Measurements from ENCODE around the gene VAV3. TPM values are rescaled to one million over a fixed set of nuclear protein-coding genes. Genes with fewer than 3 reads are reported as not detected.

The VAV3 gene
- total RNA-seq, 4 donors from 2014 or later, result 0.33 to 12.1 (median 0.47) TPM

- ATAC-seq, result no peak
- in situ Hi-C loops (cut with MboI; ENCODE audit: low sequenced_read_pairs in 4 of 4), result no loop called here
These were observed 81.4 kb downstream of the VAV3 start for GRCh38 chr1:107883562-107883961.

GRCh38 chr1:107879927-107880326, 85.1 kb downstream of the VAV3 start:
- Histone ChIP-seq H3K27me3 (no peaks in the 10 kb centered on the region), H3K9me3 (no peaks in the 10 kb centered on the region), H3K27ac (no peak overlapping the region), H3K36me3 (no peaks in the 10 kb centered on the region), H3K4me3 (no peak overlapping the region), H3K4me1 (peaks cover 0 to 3% of the 10 kb centered on the region in 2 donors)
- TF ChIP-seq POLR2A (IDR thresholded peaks at IDR 0.05), result no peak
- no peak for TF ChIP-seq CTCF (IDR thresholded peaks at IDR 0.05 in 4 of 5, conservative IDR thresholded peaks at IDR 0.05 in 1 of 5)
- intact Hi-C loops (cut with DNase I; ENCODE audit: low total_unique reads), result no loop called here
- in situ Hi-C loops (cut with MboI; ENCODE audit: low sequenced_read_pairs in 4 of 4), result no loop called here
- no peak for ATAC-seq
- DNase-seq, result no peak

More at GRCh38 chr1:107883562-107883961, 81.4 kb downstream of the VAV3 start:
- H3K27ac ChIP-seq, result no peak overlapping the region
- H3K4me1 ChIP-seq, result no peaks in the 10 kb centered on the region
- no peaks in the 10 kb centered on the region for H3K9me3 ChIP-seq
- H3K27me3 ChIP-seq, result no peaks in the 10 kb centered on the region
- no peak overlapping the region for H3K4me3 ChIP-seq
- intact Hi-C loops (cut with DNase I; ENCODE audit: low total_unique reads), result no loop called here
- DNase-seq, result no peak
- TF ChIP-seq POLR2A (IDR thresholded peaks at IDR 0.05) (no peak), CTCF (IDR thresholded peaks at IDR 0.05 in 4 of 5, conservative IDR thresholded peaks at IDR 0.05 in 1 of 5) (no peak)
- no peaks in the 10 kb centered on the region for H3K36me3 ChIP-seq

- in situ Hi-C loops (cut with MboI; ENCODE audit: low sequenced_read_pairs in 4 of 4), result no loop called here
- H3K9me3 ChIP-seq, result no peaks in the 10 kb centered on the region
- TF ChIP-seq CTCF (IDR thresholded peaks at IDR 0.05 in 4 of 5, conservative IDR thresholded peaks at IDR 0.05 in 1 of 5) (no peak), POLR2A (IDR thresholded peaks at IDR 0.05) (no peak)
- H3K27me3 ChIP-seq, result no peaks in the 10 kb centered on the region
- H3K27ac ChIP-seq, result no peak overlapping the region
- ATAC-seq, result no peak
- H3K4me3 ChIP-seq, result no peak overlapping the region
- H3K36me3 ChIP-seq, result no peaks in the 10 kb centered on the region
- intact Hi-C loops (cut with DNase I; ENCODE audit: low total_unique reads), result no loop called here
- no peak for DNase-seq
- H3K4me1 ChIP-seq, result peaks cover 0 to 3% of the 10 kb centered on the region in 2 donors
These were observed 85.6 kb downstream of the VAV3 start for GRCh38 chr1:107879346-107879745.

DNA sequence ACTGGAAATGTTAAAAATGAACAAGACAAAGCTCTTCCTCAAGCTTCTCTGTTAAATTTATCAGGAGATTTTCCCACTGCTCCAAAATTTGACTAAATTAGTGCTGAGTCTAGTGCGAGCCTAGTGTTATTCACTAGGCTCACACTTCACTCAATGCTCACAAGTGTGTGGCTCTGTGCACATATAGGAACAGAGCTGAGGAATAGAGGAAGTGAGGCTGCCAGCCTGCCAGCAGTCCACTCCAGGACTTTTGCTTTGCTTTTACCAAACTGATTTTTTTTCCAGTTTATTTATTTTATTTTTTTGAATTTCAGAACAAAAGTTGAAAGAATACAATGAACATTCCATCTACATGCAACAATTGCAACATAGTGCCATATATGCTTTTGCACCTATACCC, 87.2 kb downstream of the VAV3 start:
- DNase-seq (no peak), ATAC-seq (no peak)
- in situ Hi-C loops (cut with MboI; ENCODE audit: low sequenced_read_pairs in 4 of 4), result no loop called here
- Histone ChIP-seq H3K4me3 (no peak overlapping the region), H3K4me1 (peaks cover 0 to 3% of the 10 kb centered on the region in 2 donors), H3K27ac (no peak overlapping the region), H3K36me3 (no peaks in the 10 kb centered on the region), H3K9me3 (no peaks in the 10 kb centered on the region), H3K27me3 (no peaks in the 10 kb centered on the region)
- TF ChIP-seq CTCF (IDR thresholded peaks at IDR 0.05 in 4 of 5, conservative IDR thresholded peaks at IDR 0.05 in 1 of 5), result no peak
- no peak for TF ChIP-seq POLR2A (IDR thresholded peaks at IDR 0.05)
- intact Hi-C loops (cut with DNase I; ENCODE audit: low total_unique reads), result no loop called here

DNA sequence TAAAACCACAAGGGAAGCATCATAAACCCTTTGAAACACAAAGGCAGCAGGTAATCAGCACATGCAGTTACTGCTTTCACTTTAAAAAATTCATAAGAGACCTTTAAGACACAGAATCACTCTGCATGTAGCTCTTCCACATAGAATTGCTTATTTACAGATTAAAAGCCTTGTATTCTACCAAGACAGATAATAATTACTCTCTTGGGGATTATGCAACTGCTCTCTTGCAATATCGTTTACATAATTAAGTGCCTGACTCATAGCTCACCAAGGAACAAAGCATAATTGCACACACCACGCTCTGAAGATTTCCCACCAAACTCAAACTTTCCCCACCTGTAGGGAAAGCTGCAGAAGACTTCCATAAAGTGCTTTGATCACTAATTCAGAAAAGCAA, 87.9 kb downstream of the VAV3 start:
- TF ChIP-seq CTCF (IDR thresholded peaks at IDR 0.05 in 4 of 5, conservative IDR thresholded peaks at IDR 0.05 in 1 of 5) (no peak), POLR2A (IDR thresholded peaks at IDR 0.05) (no peak)
- in situ Hi-C loops (cut with MboI; ENCODE audit: low sequenced_read_pairs in 4 of 4), result no loop called here
- H3K9me3 ChIP-seq, result no peaks in the 10 kb centered on the region
- no peaks in the 10 kb centered on the region for H3K36me3 ChIP-seq
- ATAC-seq, result peak in 1 of 2 donors; percentile 56
- no peak overlapping the region for H3K27ac ChIP-seq
- peaks cover 0 to 3% of the 10 kb centered on the region in 2 donors for H3K4me1 ChIP-seq
- no peak overlapping the region for H3K4me3 ChIP-seq
- no peaks in the 10 kb centered on the region for H3K27me3 ChIP-seq
- intact Hi-C loops (cut with DNase I; ENCODE audit: low total_unique reads), result no loop called here
- DNase-seq, result no peak

Data from gastrocnemius medialis (tissue), 4 donors.